ENCODE measurements around the gene AKR1B15. TPM values are rescaled to one million over a fixed set of nuclear protein-coding genes. Genes with fewer than 3 reads are reported as not detected.
"Not testable (repeated sequence)": the region's sequence is repeated elsewhere in the genome, so short reads cannot be mapped to it uniquely, and the experiment has no call there.

Gene AKR1B15
- total RNA-seq, 4 donors from 2014 or later, result not detected

DNA sequence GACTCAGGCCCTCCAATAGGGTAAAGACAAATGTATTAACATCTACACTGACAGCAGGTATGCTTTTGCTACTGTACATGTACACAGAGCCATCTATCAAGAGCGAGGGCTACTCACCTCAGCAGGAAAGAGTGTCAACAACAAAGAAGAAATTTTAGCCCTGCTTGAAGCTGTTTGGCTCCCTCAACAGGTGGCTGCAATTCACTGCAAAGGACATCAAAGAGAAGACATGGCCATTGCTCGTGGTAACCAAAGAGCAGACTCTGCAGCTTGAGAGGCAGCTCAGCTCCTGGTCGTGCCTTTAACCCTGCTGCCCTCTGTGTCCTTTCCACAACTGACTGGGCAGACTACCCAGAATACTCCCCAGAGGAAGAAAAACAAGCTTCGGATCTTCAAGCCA lies 5.1 kb downstream of the AKR1B15 start:
- no peak for DNase-seq (ENCODE audit: low spot score in 2 of 2)
- TF ChIP-seq POLR2A (IDR thresholded peaks at IDR 0.05), result no peak
- TF ChIP-seq, protein P1, sequence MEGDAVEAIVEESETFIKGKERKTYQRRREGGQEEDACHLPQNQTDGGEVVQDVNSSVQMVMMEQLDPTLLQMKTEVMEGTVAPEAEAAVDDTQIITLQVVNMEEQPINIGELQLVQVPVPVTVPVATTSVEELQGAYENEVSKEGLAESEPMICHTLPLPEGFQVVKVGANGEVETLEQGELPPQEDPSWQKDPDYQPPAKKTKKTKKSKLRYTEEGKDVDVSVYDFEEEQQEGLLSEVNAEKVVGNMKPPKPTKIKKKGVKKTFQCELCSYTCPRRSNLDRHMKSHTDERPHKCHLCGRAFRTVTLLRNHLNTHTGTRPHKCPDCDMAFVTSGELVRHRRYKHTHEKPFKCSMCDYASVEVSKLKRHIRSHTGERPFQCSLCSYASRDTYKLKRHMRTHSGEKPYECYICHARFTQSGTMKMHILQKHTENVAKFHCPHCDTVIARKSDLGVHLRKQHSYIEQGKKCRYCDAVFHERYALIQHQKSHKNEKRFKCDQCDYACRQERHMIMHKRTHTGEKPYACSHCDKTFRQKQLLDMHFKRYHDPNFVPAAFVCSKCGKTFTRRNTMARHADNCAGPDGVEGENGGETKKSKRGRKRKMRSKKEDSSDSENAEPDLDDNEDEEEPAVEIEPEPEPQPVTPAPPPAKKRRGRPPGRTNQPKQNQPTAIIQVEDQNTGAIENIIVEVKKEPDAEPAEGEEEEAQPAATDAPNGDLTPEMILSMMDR (IDR thresholded peaks at IDR 0.05), result no peak
- intact Hi-C loops (cut with DNase I; ENCODE audit: low total_unique reads), result no loop called here
- 73% methylated on average over 4 of the region's 4 CpGs for WGBS, 2 donors
- no peak overlapping the region for H3K4me3 ChIP-seq (ENCODE audit: low read depth, poor library complexity, severe bottlenecking)

DNA sequence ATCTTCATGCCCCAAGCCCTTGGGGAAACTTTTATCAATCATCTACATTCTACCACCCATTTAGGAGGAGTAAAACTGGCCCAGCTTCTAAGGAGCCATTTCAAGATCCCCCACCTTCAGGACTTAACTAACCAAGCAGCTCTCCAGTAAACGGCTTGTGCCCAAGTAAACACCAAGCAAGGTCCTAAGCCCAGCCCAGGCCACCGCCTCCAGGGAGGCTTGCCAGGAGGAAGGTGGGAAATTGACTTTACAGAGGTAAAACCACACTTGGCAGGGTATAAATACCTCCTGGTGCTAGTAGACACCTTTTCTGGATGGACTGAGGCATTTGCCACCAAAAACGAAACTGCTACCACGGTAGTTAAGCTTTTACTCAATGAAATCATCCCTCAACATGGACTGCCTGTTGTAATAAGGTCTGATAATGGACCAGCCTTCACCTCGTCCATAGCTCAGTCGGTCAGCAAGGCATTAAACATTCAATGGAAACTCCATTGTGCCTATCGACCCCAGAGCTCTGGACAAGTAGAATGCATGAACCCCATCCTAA lies 5.6 kb downstream of the AKR1B15 start:
- no peak overlapping the region for H3K4me3 ChIP-seq (ENCODE audit: low read depth, poor library complexity, severe bottlenecking)
- 81 to 84% methylated on average over 7 of the region's 7 CpGs for WGBS, 2 donors
- no peak for TF ChIP-seq POLR2A (IDR thresholded peaks at IDR 0.05)
- TF ChIP-seq, protein P1 (IDR thresholded peaks at IDR 0.05), result no peak
- DNase-seq (ENCODE audit: low spot score in 2 of 2), result no peak
- intact Hi-C loops (cut with DNase I; ENCODE audit: low total_unique reads), result no loop called here

DNA sequence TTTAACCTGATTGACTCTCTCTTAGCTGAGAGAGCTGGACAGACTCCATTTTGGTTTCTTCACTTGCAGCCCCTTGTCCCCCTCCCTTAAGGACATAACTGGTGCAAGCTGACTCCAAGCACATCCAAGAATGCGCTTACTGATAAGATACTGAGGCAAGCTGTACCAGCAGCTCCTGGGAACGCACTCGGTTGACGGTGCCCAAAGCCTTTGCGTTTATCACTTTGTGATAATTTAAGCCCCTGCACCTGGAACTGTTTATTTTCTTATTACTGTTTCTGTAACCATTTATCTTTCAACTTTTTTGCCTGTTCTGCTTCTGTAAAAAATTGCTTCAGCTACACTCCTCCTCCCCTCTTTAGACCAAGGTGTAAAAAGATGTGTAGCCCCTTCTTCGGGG lies 8.5 kb downstream of the AKR1B15 start:
- H3K4me3 ChIP-seq (ENCODE audit: low read depth, poor library complexity, severe bottlenecking), result no peak overlapping the region
- intact Hi-C loops (cut with DNase I; ENCODE audit: low total_unique reads), result no loop called here
- DNase-seq (ENCODE audit: low spot score in 2 of 2), result no peak
- WGBS, 2 donors, result 75 to 83% methylated on average over 6 of the region's 6 CpGs
- TF ChIP-seq, protein P1 (IDR thresholded peaks at IDR 0.05), result no peak
- TF ChIP-seq POLR2A (IDR thresholded peaks at IDR 0.05), result no peak

DNA sequence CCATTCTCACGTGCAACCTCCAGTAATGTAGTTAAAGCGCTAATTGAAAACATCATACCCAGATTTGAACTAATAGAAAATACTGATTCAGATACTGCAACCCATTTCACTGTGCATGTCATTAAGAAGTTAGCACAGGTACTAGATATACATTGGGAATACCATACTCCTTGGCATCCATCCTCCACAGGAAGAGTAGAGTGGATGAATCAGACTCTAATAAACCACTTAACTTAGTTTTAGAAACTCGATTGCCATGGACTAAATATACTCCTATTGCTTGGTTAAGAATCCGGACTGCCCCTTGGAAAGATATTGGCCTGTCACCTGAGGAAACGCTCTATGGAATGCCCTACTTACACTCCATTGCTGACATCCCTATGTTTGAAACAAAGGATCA lies 9.5 kb downstream of the AKR1B15 start:
- no peak for DNase-seq (ENCODE audit: low spot score in 2 of 2)
- 91% methylated on average over 5 of the region's 5 CpGs for WGBS, 2 donors
- TF ChIP-seq, protein P1 (IDR thresholded peaks at IDR 0.05), result no peak
- no peak for TF ChIP-seq POLR2A (IDR thresholded peaks at IDR 0.05)
- H3K4me3 ChIP-seq (ENCODE audit: low read depth, poor library complexity, severe bottlenecking), result no peak overlapping the region
- intact Hi-C loops (cut with DNase I; ENCODE audit: low total_unique reads), result no loop called here

DNA sequence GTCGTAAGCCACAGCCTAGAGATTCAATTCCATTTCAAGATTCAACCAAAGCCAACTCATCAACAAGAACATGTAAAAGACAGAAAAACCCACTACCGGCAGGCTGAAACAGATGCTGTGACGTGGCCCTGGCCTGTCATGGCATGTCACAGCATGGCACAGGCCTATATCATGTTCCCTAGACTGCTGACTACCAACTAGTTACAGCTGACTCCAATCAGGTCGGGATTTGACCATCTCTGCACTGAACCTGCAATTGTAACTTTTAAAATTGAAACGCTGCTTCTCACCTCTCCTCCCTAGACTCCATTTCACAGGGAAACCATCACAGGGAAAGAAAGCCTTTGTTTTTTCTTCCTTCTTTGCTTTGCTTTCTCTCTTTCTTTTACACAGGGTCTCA lies 12.7 kb downstream of the AKR1B15 start:
- intact Hi-C loops (cut with DNase I; ENCODE audit: low total_unique reads); H3K4me3 ChIP-seq (ENCODE audit: low read depth, poor library complexity, severe bottlenecking); DNase-seq (ENCODE audit: low spot score in 2 of 2): not testable (repeated sequence)
- WGBS, 2 donors, result 41 to 44% methylated on average over 5 of the region's 5 CpGs

DNA sequence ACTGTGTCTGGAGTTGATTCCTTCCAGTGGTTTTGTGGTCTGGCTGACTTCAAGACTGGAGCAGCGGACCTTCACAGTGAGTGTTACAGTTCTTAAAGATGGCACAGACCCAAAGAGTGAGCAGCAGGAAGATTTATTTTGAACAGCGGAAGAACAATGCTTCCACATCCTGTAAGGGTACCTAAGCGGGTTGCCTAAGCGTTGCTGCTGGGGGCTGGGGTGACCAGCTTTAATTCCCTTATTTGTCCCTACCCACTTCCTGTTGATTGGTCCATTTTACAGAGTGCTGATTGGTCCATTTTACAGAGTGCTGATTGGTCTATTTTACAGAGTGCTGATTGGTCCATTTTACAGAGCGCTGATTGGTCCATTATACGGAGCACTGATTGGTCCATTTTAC lies 13.2 kb downstream of the AKR1B15 start:
- TF ChIP-seq, protein P1 (IDR thresholded peaks at IDR 0.05), result no peak
- TF ChIP-seq POLR2A (IDR thresholded peaks at IDR 0.05), result no peak
- intact Hi-C loops (cut with DNase I; ENCODE audit: low total_unique reads), result no loop called here
- WGBS, 2 donors, result 72 to 78% methylated on average over 6 of the region's 6 CpGs
- H3K4me3 ChIP-seq (ENCODE audit: low read depth, poor library complexity, severe bottlenecking), result no peak overlapping the region
- no peak for DNase-seq (ENCODE audit: low spot score in 2 of 2)

DNA sequence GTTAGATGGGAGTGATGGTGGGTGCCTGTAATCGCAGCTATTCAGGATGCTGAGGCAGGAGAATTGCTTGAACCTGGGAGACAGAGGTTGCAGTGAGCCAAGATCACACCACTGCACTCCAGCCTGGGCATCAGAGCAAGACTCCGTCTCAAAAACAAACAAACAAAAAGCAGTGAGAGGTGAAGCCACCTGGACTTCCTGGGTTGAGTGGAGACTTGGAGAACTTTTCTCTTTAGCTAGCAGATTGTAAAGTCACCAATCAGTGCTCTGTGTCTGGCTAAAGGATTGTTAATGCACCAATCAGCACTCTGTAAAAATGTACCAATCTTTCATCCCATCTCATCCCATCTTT lies 14.5 kb downstream of the AKR1B15 start:
- H3K4me3 ChIP-seq (ENCODE audit: low read depth, poor library complexity, severe bottlenecking); intact Hi-C loops (cut with DNase I; ENCODE audit: low total_unique reads); DNase-seq (ENCODE audit: low spot score in 2 of 2): not testable (repeated sequence)
- 60 to 66% methylated on average over 2 of the region's 2 CpGs for WGBS, 2 donors

Measured in lower leg skin (tissue), 4 donors.